ENCODE data around the gene ITGBL1.

The ITGBL1 gene

DNA sequence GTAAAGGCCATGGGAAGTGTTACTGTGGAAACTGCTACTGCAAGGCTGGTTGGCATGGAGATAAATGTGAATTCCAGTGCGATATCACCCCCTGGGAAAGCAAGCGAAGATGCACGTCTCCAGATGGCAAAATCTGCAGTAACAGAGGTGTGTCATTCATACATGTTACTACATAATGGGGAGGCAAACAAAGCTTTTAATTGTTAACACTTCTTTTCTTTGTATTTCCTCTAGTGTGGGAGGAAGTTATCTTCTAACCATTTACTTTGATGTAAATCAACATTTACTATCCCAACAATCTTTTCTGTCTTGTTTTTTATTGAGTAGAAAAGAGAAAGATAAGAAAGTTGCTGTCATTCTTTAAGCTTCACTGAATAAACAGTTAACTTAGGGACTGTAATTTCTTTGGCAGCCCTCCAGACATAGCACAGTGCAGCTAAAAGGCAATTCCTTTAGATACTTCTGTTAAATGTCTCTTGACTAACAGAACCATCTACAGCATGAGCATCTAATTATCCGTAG, 126.9 kb downstream of the ITGBL1 start:
- H3K36me3 Mint-ChIP-seq, result no peaks in the 10 kb centered on the region
- no peak overlapping the region for H3K27ac Mint-ChIP-seq
- CTCF ChIA-PET, result no interaction called here
- H3K27me3 Mint-ChIP-seq, result peaks cover 3% of the 10 kb centered on the region
- DNase-seq, result no peak
- H3K4me1 Mint-ChIP-seq, result no peaks in the 10 kb centered on the region
- H3K4me3 Mint-ChIP-seq, result no peak overlapping the region
- no peaks in the 10 kb centered on the region for H3K9me3 Mint-ChIP-seq

DNA sequence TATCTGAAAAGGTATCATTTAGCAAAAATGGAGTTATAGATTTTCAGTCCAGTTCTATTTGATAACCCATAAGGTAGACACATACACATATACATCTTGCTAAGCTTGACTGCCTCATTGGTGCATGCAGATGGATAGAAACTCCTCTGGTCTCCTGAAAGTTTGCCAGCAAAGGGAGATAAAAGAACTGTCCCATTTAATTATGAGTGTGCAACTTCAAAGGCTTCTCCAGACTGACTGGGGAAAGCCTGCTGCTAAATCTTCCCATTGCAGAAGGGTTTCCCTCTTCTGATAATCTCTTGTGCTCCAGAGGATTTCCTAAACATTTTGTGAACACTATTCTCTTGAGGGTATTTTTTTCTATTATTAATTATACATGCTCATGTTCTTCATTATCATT, 131.9 kb downstream of the ITGBL1 start:
- Mint-ChIP-seq H3K4me3 (no peak overlapping the region), H3K36me3 (no peaks in the 10 kb centered on the region), H3K27me3 (peaks cover 3% of the 10 kb centered on the region), H3K27ac (no peak overlapping the region), H3K9me3 (no peaks in the 10 kb centered on the region), H3K4me1 (no peaks in the 10 kb centered on the region)
- DNase-seq, result no peak
- CTCF ChIA-PET, result no interaction called here

DNA sequence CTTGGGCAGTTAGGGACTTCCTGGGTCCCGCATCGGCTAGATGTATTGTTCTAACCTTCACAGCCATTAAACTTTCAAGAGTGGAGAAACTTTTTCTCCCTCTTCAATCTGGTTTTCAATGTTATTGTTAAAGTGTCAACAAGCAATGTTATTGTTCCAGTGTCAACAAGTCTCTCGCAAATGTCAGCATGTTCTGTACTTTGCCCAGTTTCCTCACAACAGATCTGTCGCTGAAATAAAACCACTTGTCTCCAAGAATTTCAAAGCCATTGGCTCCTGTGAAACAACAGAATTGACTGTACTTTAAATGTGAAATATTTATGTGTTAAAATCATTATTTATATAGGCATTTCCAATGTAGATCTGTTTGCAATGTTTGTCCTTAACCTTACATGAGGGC, 138.0 kb downstream of the ITGBL1 start:
- Mint-ChIP-seq H3K9me3 (no peaks in the 10 kb centered on the region), H3K27ac (no peak overlapping the region), H3K4me1 (no peaks in the 10 kb centered on the region), H3K36me3 (no peaks in the 10 kb centered on the region), H3K4me3 (no peak overlapping the region), H3K27me3 (no peaks in the 10 kb centered on the region)
- DNase-seq, result no peak
- CTCF ChIA-PET, result no interaction called here

DNA sequence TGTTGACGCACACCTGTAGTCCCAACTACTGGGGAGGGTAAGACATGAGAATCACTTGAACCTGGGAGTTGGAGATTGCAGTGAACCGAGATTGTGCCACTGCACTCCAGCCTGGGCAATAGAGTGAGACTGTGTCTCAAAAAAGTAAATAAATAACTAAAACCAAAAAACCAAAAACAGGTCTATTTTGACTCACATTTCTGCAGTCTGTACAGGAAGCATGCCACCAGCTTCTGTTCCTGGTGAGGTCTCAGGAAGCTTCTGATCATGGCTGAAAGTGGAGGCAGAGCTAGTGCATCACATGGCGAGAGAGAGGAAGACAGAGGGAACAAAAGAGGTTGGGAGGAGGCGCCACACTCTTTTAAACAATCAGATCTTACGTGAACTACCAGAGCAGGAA, 142.5 kb downstream of the ITGBL1 start:
- no peak for DNase-seq
- Mint-ChIP-seq H3K4me3 (no peak overlapping the region), H3K27ac (no peak overlapping the region), H3K4me1 (no peaks in the 10 kb centered on the region), H3K9me3 (no peaks in the 10 kb centered on the region), H3K36me3 (no peaks in the 10 kb centered on the region), H3K27me3 (no peaks in the 10 kb centered on the region)
- CTCF ChIA-PET, result no interaction called here

DNA sequence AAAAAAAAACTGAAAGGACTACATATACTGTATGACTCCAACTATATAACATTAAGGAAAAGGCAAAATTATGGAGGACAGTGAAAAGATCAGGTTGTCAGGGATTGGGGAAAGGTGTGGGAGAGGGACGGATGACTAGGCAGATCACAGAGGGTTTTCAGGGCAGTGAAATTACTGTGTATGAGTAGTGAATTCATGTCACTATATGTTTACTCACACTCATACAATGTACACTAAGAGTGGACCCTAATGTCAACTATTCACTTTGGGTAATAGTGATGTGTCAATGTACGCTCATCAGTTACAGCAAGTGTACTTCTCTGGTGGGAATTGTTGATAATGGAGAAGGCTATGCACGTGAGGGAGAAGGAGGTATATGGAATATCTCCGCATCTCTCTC, 144.3 kb downstream of the ITGBL1 start:
- no peak for DNase-seq
- H3K4me3 Mint-ChIP-seq, result no peak overlapping the region
- no peaks in the 10 kb centered on the region for H3K9me3 Mint-ChIP-seq
- CTCF ChIA-PET, result no interaction called here
- no peaks in the 10 kb centered on the region for H3K36me3 Mint-ChIP-seq
- H3K4me1 Mint-ChIP-seq, result no peaks in the 10 kb centered on the region
- no peak overlapping the region for H3K27ac Mint-ChIP-seq
- no peaks in the 10 kb centered on the region for H3K27me3 Mint-ChIP-seq

DNA sequence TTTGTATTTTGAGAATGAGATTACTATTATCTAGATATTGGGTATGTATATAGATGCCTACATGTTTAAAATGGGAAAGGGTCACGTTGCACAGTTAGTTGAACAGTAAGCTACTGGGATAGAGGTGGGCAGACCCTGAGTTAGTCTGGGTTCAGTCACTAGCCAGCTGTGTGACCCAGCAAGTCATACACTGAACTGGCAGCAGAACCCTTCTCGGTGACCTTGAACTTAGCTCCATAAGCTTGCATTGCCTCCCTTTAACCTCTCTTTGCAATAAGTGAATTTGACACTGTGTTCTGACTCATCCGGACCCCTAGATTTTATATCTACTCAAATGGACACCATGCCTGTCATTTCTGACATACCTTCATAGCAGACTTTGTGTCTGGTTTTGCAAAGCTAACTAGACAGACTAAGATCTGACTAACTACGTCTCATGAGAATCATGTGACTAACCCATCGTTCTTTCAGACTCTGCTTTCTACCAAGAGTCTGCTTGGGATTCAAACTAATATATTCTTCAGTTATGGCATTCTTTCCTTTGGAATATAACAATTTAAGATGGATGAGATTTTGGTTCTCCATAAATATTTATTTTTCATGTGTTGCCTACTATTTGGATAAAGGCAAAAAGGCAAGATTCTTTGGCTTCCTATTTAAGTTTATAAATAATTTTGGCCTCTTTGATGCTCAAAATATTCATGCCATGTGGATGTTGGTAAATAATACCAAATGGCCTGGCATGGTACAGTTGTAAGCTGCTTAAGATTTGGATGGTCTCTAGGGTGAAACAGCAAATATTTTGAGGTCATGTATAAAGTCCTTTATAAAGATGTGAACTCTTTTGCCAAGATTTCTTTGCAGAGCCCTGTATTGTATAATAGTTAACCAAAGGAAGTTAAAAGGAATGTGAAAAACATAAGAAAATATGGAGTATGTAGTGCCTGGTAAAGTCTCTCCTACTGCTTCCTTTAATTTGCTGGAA, 159.3 kb downstream of the ITGBL1 start:
- Mint-ChIP-seq H3K9me3 (no peaks in the 10 kb centered on the region), H3K27me3 (peaks cover 3% of the 10 kb centered on the region), H3K27ac (no peak overlapping the region), H3K4me3 (no peak overlapping the region), H3K36me3 (no peaks in the 10 kb centered on the region), H3K4me1 (no peaks in the 10 kb centered on the region)
- CTCF ChIA-PET, result no interaction called here
- DNase-seq, result no peak

DNA sequence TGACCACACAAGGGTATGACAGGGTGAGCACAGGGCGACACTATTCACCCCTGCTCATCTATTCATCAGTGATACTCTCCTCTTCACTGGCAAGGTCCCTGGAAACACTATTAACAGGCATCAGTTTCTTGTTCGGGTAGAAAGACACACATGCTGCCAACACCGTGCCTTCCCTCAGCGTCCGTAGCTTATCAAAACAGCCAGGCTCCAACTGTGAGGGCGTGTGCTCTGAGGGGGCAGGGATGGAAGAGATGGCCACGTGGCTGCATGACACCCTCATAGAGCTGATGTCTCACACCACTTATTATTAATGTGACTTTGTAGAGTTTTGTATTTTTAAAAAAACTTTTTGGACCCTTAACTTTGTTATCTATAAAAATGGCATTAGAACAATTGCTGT, 160.3 kb downstream of the ITGBL1 start:
- peaks cover 3% of the 10 kb centered on the region for H3K27me3 Mint-ChIP-seq
- H3K4me1 Mint-ChIP-seq, result no peaks in the 10 kb centered on the region
- CTCF ChIA-PET, result no interaction called here
- H3K27ac Mint-ChIP-seq, result no peak overlapping the region
- no peaks in the 10 kb centered on the region for H3K9me3 Mint-ChIP-seq
- no peak for DNase-seq
- no peaks in the 10 kb centered on the region for H3K36me3 Mint-ChIP-seq
- H3K4me3 Mint-ChIP-seq, result no peak overlapping the region

DNA sequence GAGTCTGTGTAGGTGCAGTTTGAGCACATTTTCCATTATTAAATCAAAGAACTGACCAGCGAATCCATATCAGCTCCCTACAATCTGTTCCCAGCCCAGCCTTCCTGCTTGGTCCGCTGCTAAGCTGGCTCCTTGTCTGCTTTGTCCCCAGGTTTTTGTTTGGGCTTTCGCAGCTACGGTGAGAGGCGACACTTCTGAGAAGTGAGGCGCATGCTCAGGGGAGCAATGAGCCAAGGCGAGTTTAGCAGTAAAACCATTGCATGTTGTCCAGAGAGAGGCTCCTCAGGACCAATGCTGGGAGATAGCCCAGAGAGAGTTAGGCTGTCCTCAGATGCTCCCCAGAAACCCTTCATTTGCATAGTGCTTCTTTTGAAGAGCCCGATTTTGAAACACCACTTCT, 162.0 kb downstream of the ITGBL1 start:
- no peak overlapping the region for H3K4me3 Mint-ChIP-seq
- H3K4me1 Mint-ChIP-seq, result peaks cover 3% of the 10 kb centered on the region
- no peak overlapping the region for H3K27ac Mint-ChIP-seq
- H3K36me3 Mint-ChIP-seq, result no peaks in the 10 kb centered on the region
- no peaks in the 10 kb centered on the region for H3K9me3 Mint-ChIP-seq
- H3K27me3 Mint-ChIP-seq, result peaks cover 3% of the 10 kb centered on the region
- DNase-seq, result no peak
- CTCF ChIA-PET, result no interaction called here

DNA sequence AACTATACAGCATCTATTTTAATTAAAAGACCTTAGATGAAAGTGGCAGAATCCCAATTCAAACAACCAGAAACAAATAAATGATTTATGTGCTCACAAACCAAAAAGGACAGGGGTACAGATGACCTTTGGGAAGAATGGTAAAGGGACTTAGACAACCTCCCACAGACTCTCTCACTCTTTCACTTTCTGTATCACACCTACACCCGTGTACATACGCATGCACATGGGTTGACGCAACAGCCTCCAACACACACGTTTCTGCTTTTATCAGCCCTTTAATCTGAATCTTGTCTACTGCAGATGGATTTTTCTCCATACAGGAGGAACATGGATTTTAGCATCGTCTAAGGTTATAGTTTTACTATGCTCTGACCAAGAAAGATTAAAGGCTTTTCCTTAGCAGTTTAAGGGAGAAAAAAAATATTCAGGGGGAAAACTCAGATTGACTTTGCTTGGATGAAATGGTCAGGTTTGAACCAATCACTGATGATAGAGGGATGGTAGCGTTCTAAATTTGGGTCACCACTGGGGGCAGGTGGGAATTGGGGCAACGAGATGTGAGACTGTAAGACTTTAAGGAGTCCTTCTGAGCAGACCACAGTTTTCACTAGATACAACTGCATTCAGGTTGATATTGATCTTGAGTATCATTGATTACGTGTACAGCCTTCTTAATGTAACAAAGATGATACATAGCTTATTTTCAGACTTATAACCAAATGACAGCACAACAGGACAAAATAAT, 166.1 kb downstream of the ITGBL1 start:
- CTCF ChIA-PET, result no interaction called here
- no peak overlapping the region for H3K4me3 Mint-ChIP-seq

DNA sequence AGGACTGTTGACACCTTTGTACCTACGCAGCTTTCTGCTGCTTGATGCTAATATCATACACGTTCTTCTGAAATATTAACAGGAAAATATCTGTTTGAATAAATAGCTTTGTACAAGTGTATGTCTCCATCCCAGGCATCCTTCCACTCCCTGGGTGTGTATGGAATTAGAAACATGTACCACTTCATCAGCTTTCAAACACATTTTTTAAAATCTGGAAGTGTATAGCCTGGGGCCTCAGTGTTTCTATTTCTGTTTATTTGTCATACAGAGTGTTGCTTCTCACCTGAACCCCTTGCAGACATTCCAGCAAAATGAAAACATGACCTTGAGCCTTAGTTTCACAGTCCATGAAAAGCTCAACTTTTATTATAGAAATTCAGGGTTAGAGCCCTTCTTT, 168.6 kb downstream of the ITGBL1 start:
- H3K9me3 Mint-ChIP-seq, result no peaks in the 10 kb centered on the region
- H3K4me1 Mint-ChIP-seq, result peaks cover 31% of the 10 kb centered on the region
- DNase-seq, result no peak
- H3K36me3 Mint-ChIP-seq, result no peaks in the 10 kb centered on the region
- no peak overlapping the region for H3K27ac Mint-ChIP-seq
- no peak overlapping the region for H3K4me3 Mint-ChIP-seq
- H3K27me3 Mint-ChIP-seq, result no peaks in the 10 kb centered on the region
- CTCF ChIA-PET, result no interaction called here

More for the DNA sequence above, 166.1 kb downstream of the ITGBL1 start:
- Mint-ChIP-seq H3K27ac (no peak overlapping the region), H3K36me3 (no peaks in the 10 kb centered on the region), H3K9me3 (no peaks in the 10 kb centered on the region), H3K27me3 (peaks cover 3% of the 10 kb centered on the region), H3K4me1 (peaks cover 9% of the 10 kb centered on the region)
- no peak for DNase-seq

DNA sequence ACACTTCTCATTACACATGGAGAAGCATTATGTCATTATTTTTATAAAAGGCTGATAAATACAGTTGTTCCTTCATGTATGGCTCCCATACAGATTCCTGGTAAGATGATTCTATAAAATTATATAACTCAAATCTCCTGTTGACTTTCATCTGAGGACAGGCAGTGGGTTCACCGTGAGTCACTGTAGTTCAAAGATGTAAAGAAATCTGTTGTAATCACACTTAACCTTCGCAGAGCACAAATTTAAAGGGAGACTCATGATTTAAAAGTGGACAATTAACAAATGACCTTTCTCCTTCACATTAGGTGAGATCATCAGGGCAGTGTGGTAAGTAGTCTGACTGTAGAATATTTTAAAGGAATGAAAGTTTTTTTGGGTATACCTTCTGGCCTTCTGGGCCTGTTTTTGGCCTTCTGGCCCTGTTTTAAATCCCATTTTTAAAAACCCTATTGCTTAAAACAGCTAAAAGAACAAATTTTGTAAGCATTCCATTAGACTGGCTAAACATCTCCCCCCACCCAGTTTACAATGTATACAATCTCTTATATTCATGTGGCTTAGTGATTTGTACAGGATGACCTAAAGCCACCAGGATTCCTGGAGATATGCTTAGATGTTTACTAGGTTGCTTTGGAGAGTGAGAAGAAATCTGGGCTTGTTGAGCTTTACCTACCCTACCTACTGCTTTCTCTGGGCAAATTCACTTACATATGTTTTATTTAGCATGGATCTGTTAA, 171.2 kb downstream of the ITGBL1 start:
- H3K27me3 Mint-ChIP-seq, result no peaks in the 10 kb centered on the region
- peaks cover 48% of the 10 kb centered on the region for H3K4me1 Mint-ChIP-seq
- CTCF ChIA-PET, result no interaction called here
- no peak for DNase-seq
- peak overlapping the region; percentile 61 for H3K27ac Mint-ChIP-seq
- peak overlapping the region; percentile 26 for H3K4me3 Mint-ChIP-seq
- H3K9me3 Mint-ChIP-seq, result no peaks in the 10 kb centered on the region
- no peaks in the 10 kb centered on the region for H3K36me3 Mint-ChIP-seq

DNA sequence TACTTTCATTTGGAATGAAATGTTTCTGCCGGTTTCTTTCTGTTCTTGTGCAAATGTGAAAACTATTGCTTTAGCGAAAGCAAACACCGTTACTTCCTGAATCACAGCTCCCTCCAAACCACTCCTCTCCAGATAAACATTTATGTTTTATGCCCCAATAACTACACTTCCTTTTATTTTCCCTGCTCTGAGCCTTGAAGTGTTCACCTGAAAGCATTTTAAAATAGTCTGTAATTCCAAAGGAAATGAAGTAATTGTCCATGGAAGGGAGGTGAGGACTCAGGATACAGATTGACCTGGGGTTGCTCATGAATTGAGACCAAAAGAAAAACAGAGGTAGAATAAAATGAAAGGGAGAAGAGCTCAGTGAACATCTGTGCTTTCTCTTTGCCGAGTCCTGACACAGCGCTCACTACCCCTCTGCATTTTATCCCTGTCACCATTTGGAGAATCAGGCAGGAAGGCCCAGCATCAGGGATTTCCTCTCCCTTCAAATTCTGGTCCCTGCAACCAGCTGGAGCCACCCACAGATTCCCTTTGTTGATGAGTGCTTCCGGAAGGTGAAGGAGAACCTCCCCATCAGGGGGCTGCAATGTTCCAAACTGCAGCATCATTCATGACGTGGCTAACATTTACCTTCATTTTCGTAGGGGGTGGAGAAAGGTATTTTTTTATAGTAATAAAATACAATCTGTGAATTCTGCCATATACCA, 171.9 kb downstream of the ITGBL1 start:
- CTCF ChIA-PET, result no interaction called here
- Mint-ChIP-seq H3K4me3 (peak overlapping the region; percentile 26), H3K27ac (peak overlapping the region; percentile 61), H3K27me3 (no peaks in the 10 kb centered on the region), H3K9me3 (no peaks in the 10 kb centered on the region), H3K36me3 (no peaks in the 10 kb centered on the region), H3K4me1 (peaks cover 47% of the 10 kb centered on the region)
- no peak for DNase-seq

DNA sequence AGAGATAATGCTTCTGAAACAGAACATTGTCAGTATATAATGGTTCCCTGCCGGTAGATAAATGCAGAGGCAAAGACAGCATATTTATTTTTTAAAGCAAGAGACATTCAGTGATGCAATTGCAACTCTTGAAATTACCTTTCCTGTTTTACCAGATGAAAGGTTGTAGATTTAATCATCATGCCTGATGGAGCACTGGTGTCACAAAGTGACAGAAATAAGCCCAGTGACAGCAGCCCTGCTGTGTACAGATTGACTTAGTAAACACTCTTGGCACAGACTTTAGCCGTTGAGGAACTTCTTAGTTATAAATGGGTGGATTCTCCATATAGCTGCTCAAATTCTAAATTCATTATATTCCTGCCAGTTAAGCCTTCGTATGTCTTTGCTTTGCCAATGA, 172.5 kb downstream of the ITGBL1 start:
- Mint-ChIP-seq H3K27ac (no peak overlapping the region), H3K9me3 (no peaks in the 10 kb centered on the region), H3K36me3 (no peaks in the 10 kb centered on the region), H3K4me3 (no peak overlapping the region), H3K4me1 (peaks cover 47% of the 10 kb centered on the region), H3K27me3 (no peaks in the 10 kb centered on the region)
- DNase-seq, result no peak
- CTCF ChIA-PET, result no interaction called here
